ENCODE results near the gene COL4A4.
A peak's percentile ranks its signal among the peaks of the same experiment; 100 is the strongest.
"Not testable (repeated sequence)": the region's sequence is repeated elsewhere in the genome, so short reads cannot be mapped to it uniquely, and the experiment has no call there.

The COL4A4 gene

DNA sequence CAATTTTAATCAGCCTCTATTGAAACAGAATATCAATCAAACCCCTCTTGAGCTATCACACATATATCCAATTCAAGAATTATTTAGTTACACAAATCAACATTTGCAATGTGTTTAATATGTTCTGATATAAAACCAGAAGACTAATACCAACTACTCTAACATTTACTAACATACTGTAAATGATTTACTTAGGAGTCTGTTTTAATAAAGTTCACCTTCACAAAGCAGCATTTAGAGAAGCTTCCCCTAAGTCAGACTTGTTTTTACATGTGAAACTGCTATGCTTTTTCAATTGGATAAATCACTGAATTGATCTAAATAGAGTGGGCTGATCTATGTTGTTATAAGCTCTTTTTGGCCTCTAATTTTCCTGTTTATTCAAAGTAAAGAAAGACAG lies 18.8 kb upstream of the COL4A4 start:
- H3K27ac ChIP-seq: no peak overlapping the region
- TF ChIP-seq, protein P1, sequence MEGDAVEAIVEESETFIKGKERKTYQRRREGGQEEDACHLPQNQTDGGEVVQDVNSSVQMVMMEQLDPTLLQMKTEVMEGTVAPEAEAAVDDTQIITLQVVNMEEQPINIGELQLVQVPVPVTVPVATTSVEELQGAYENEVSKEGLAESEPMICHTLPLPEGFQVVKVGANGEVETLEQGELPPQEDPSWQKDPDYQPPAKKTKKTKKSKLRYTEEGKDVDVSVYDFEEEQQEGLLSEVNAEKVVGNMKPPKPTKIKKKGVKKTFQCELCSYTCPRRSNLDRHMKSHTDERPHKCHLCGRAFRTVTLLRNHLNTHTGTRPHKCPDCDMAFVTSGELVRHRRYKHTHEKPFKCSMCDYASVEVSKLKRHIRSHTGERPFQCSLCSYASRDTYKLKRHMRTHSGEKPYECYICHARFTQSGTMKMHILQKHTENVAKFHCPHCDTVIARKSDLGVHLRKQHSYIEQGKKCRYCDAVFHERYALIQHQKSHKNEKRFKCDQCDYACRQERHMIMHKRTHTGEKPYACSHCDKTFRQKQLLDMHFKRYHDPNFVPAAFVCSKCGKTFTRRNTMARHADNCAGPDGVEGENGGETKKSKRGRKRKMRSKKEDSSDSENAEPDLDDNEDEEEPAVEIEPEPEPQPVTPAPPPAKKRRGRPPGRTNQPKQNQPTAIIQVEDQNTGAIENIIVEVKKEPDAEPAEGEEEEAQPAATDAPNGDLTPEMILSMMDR (IDR thresholded peaks at IDR 0.05): no peak
- no peak for TF ChIP-seq ZFX (IDR thresholded peaks at IDR 0.05; ENCODE audit: borderline replicate concordance)

DNA sequence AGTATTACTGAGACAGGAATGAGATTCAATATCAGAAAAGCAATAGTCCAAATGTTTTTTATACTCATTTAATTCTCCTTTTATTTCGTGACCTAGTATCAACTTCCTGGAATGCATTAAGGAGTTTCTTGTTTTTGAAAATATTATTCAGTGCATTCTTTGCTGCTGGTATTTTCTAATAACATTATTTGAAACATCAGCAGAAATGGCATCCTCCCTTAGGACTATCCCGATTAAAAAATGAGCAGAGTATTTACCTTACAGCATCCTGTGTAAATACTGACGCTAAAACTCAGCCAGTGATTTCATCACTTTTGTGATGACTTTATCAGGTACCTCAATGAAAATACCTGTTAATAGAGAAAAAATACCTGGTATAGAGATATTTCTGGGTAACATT lies 16.8 kb upstream of the COL4A4 start:
- no peak overlapping the region for H3K27ac ChIP-seq
- TF ChIP-seq ZFX (IDR thresholded peaks at IDR 0.05; ENCODE audit: borderline replicate concordance): no peak
- TF ChIP-seq, protein P1 (IDR thresholded peaks at IDR 0.05): no peak

DNA sequence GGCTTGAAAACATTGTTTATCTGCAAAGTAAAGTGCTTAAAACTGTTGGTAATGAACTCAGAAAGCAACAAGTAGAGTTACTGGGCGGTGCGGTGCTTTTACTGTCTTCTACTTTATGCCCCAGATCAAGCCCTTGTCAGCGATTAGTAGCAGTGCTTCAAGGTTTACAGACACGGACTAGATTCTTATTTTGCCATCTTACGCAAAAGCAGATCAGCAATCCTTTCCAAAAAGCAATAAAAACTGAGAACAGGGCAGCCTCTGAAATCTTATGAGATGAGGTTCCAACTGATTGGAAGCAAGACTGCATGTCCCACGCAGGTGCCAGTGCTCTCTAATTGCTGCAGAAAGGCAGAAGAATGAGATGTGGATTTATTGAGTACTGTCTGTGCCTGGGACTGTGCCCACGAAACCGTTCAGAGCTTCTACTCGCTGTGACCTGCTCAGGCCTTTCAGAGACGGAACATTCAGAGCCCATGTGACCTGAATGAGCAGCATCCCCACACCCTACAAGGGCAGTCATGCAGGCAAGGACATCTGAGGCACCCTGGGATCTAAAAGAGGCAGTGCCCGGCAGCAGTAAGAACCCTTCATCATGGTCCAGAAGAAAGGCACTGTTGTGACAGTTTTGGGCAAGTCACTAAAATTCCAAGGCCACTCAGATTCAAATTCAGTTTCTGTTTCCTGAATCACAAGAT lies 16.1 kb upstream of the COL4A4 start:
- TF ChIP-seq ZFX (IDR thresholded peaks at IDR 0.05; ENCODE audit: borderline replicate concordance): no peak
- TF ChIP-seq, protein P1 (IDR thresholded peaks at IDR 0.05): no peak
- no peak overlapping the region for H3K27ac ChIP-seq

DNA sequence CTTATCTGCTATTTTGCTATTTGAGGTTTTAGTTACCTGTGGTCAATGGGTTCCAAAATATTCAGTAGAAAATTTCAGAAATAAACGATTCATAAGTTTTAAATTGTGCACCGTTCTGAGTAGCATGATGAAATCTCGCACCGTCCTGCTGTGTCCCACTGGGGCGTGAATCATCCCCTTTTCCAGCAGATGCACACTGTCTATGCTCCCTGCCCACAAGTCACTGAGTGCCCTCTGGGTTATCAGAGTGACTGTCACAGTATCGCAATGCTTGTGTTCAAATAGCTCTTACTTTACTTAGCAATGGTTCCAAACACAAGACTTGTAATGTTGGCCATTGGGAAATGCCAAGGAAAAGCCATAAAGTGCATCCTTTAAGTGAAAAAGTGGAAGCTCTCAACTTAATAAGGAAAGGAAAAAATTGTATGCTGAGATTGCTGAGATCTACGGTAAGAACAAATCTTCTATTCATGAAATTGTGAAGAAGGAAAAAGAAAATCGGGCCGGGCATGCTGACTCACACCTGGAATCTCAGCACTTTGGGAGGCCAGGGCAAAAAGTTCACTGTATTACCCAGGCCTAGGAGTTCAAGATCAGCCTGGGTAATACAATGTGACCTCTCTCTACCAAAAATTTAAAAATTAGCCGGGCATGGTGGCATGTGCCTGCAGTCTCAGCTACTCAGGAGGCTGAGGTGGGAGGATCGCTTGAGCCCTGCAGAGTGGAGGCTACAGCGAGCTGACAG lies 13.8 kb upstream of the COL4A4 start:
- TF ChIP-seq, protein P1 (IDR thresholded peaks at IDR 0.05): no peak
- no peak overlapping the region for H3K27ac ChIP-seq

DNA sequence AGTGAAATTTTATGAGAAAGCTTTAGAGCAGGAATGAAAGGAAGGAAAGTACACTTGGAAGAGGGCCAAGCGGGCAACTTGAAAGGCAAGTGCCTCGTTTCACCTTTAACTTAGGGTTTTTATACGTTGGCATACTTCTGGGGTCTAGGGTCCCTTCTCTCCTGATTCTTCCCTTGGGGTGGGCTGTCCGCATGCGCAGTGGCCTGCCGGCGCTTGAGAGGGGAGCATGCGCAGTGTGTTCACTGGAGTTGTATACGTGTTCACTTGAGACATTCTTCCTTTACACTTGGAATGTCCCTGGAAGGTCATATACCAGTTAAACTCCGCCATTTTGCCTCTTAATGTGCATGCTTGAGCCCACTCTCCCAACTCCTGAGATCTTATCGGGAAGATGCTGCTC lies 7.8 kb upstream of the COL4A4 start:
- H3K27ac ChIP-seq: not testable (repeated sequence)

DNA sequence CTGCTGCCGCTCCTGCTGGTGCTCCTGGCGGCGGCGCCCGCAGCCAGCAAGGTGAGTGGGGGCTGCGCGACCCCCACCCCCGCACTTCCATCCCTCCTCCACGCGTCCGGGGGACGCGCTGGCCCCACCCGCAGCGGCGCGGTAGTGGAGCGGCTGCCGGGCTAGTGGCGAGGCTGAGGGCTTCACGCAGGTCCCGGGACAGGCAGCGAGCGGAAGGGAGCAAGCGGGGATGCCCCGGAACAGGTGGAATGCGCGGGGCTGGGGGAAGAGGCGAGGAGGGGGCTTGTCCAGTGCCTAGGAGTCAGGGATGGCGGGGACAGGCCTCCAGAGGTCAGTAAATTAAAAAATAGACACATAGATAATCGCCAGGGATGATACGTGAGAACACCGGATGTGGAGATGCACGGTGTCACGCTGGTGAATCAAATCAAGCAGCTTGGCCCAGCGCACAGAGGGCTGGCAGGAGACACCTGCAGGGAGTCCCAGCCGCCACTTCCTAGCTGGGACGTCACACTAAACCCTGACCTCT lies 822 bp upstream of the COL4A4 start:
- H3K27ac ChIP-seq: peak overlapping the region; percentile 50
- TF ChIP-seq ZFX (IDR thresholded peaks at IDR 0.05; ENCODE audit: borderline replicate concordance): no peak
- TF ChIP-seq, protein P1 (IDR thresholded peaks at IDR 0.05): no peak

DNA sequence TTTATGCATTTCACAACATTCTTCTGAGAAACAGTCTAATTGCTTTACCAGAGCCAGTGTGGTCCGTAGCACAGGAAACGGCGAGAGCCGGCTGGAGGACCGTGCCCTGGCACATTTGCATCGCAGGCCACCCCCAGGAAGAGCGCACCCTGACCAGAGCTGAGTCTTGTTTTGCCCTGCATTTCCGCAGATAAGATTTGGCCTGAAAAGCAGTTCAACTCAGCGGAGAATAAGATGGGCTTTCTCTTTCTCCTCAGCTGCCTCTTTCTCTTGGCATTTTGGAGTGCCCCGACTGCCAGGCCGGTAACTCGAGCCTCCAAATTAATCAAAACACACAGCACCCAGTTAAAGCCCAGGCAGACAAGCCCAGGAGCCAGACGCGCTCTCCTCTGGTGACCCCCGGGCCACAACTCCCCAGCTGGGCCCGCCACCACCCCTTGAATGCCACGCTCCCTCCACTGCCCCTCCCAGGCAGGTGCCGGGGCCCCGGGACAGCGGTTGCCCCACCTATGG lies 464 bp downstream of the COL4A4 start:
- no peak for TF ChIP-seq ZFX (IDR thresholded peaks at IDR 0.05; ENCODE audit: borderline replicate concordance)
- TF ChIP-seq, protein P1 (IDR thresholded peaks at IDR 0.05): no peak
- H3K27ac ChIP-seq: 0 out of 2 replicates have a peak overlapping the region, but pooled peaks have one; percentile 50
